ENCODE data around the gene MIER1.
"Not testable (repeated sequence)": the region's sequence is repeated elsewhere in the genome, so short reads cannot be mapped to it uniquely, and the experiment has no call there.

The MIER1 gene

GRCh38 chr1:66938613-66939012 lies 13.8 kb downstream of the MIER1 start:
- DNase-seq, result peak; percentile 10 to 20

- no peak for DNase-seq
Observed at GRCh38 chr1:66940981-66941380, 16.2 kb downstream of the MIER1 start.

- DNase-seq, result no peak
Observed at GRCh38 chr1:66943361-66943969, 18.7 kb downstream of the MIER1 start.

- DNase-seq, result peak in 1 of 2 donors; percentile 37
Observed at GRCh38 chr1:66944330-66945274, 19.8 kb downstream of the MIER1 start.

- no peak for DNase-seq
Observed at GRCh38 chr1:66945316-66945715, 20.5 kb downstream of the MIER1 start.

GRCh38 chr1:66947267-66947666 lies 22.5 kb downstream of the MIER1 start:
- DNase-seq, result peak; percentile 12 to 13

GRCh38 chr1:66951513-66951912 lies 26.7 kb downstream of the MIER1 start:
- no peak for DNase-seq

- DNase-seq, result no peak
Observed at GRCh38 chr1:66954208-66954607, 29.4 kb downstream of the MIER1 start.

GRCh38 chr1:66957938-66958337 lies 33.1 kb downstream of the MIER1 start:
- no peak for DNase-seq

GRCh38 chr1:66966188-66966873 lies 41.5 kb downstream of the MIER1 start:
- not testable (repeated sequence) for DNase-seq

- no peak for DNase-seq
Observed at GRCh38 chr1:66968574-66968973, 43.8 kb downstream of the MIER1 start.

- peak; percentile 21 to 62 for DNase-seq
Observed at GRCh38 chr1:66978201-66978600, 53.4 kb downstream of the MIER1 start.

GRCh38 chr1:66979621-66980020 lies 54.8 kb downstream of the MIER1 start:
- DNase-seq, result not testable (repeated sequence)

GRCh38 chr1:66980745-66981367 lies 56.1 kb downstream of the MIER1 start:
- no peak for DNase-seq

- peak; percentile 11 to 29 for DNase-seq
Observed at GRCh38 chr1:66981679-66982078, 56.9 kb downstream of the MIER1 start.

GRCh38 chr1:66982561-66983260 lies 57.9 kb downstream of the MIER1 start:
- DNase-seq, result no peak

GRCh38 chr1:66984491-66984890 lies 59.7 kb downstream of the MIER1 start:
- DNase-seq, result no peak

GRCh38 chr1:66985835-66986234 lies 61.0 kb downstream of the MIER1 start:
- no peak for DNase-seq

- DNase-seq, result no peak
Observed at GRCh38 chr1:66993076-66993475, 68.3 kb downstream of the MIER1 start.

GRCh38 chr1:66996018-66996682 lies 71.4 kb downstream of the MIER1 start:
- DNase-seq, result peak; percentile 38 to 60

GRCh38 chr1:66998972-66999371 lies 74.2 kb downstream of the MIER1 start:
- no peak for DNase-seq

Measured in inflammatory macrophage treated with lipopolysaccharide for 1 hour (primary cell).